GM04504 (cell line): ENCODE measurements around the gene SNAPC5.
"Not testable (repeated sequence)": the region's sequence is repeated elsewhere in the genome, so short reads cannot be mapped to it uniquely, and the experiment has no call there.

Experiments
- DNase-seq: peaks from one replicate; pipeline ENCODE4 v3.0.0-alpha.2; 2012; ENCODE audit warnings: low read depth

The SNAPC5 gene

GRCh38 chr15:66497502-66498455 is at the start of gene SNAPC5:
Gene SNAPC5 (minus strand): TSS chr15:66497762. CDS start chr15:66497731, 31 bp downstream.
- peak; percentile 87 for DNase-seq

- DNase-seq: no peak
Measured at GRCh38 chr15:66545255-66545654, 47.7 kb upstream of the SNAPC5 start.

GRCh38 chr15:66542896-66543295 is 45.3 kb upstream of the SNAPC5 start:
- DNase-seq: no peak

- no peak for DNase-seq
Measured at GRCh38 chr15:66535056-66535455, 37.5 kb upstream of the SNAPC5 start.

- DNase-seq: no peak
Measured at GRCh38 chr15:66524838-66525237, 27.3 kb upstream of the SNAPC5 start.

- DNase-seq: no peak
Measured at GRCh38 chr15:66523926-66524325, 26.4 kb upstream of the SNAPC5 start.

GRCh38 chr15:66515901-66516322 is 18.4 kb upstream of the SNAPC5 start:
- no peak for DNase-seq

GRCh38 chr15:66514586-66514985 is 17.0 kb upstream of the SNAPC5 start:
- no peak for DNase-seq

GRCh38 chr15:66508293-66508883 is 10.8 kb upstream of the SNAPC5 start:
- DNase-seq: no peak

GRCh38 chr15:66505818-66506217 is 8.3 kb upstream of the SNAPC5 start:
- DNase-seq: no peak

GRCh38 chr15:66505430-66505811 is 7.9 kb upstream of the SNAPC5 start:
- DNase-seq: no peak

- DNase-seq: peak; percentile 71
Measured at GRCh38 chr15:66504563-66505429, 7.2 kb upstream of the SNAPC5 start, which contains the start of the genes RPL4 and ZWILCH. Gene RPL4 (minus strand): TSS chr15:66504855. CDS start chr15:66504790, 65 bp downstream. Gene ZWILCH (plus strand): TSS chr15:66505326. CDS start chr15:66505339, 13 bp downstream.

- DNase-seq: no peak
Measured at GRCh38 chr15:66503780-66504562, 6.4 kb upstream of the SNAPC5 start.

- not testable (repeated sequence) for DNase-seq
Measured at GRCh38 chr15:66503041-66503648, 5.6 kb upstream of the SNAPC5 start.

- DNase-seq: no peak
Measured at GRCh38 chr15:66502491-66502890, 4.9 kb upstream of the SNAPC5 start.

GRCh38 chr15:66500346-66500745 is 2.8 kb upstream of the SNAPC5 start:
- DNase-seq: not testable (repeated sequence)

- no peak for DNase-seq
Measured at GRCh38 chr15:66498501-66499386, 1.2 kb upstream of the SNAPC5 start.

- DNase-seq: no peak
Measured at GRCh38 chr15:66496951-66497501, 536 bp downstream of the SNAPC5 start.

GRCh38 chr15:66494262-66494661 is 3.3 kb downstream of the SNAPC5 start:
- no peak for DNase-seq
